22Rv1 (cell line): ENCODE data around the gene PHF11.

Source experiments
- ZFX ChIP-seq: fragments of 450-650 bp; IDR thresholded peaks from 2 replicates; pipeline ENCODE4 v1.6.1; 2017; ENCODE audit warnings: antibody characterized with exemption, borderline replicate concordance
- TF ChIP-seq, protein P1 (sequence below): fragments of 450-650 bp; IDR thresholded peaks from 2 replicates; pipeline ENCODE4 v1.5.1; 2017; ENCODE audit warnings: mild to moderate bottlenecking

- no peak for TF ChIP-seq ZFX
- TF ChIP-seq, protein P1, sequence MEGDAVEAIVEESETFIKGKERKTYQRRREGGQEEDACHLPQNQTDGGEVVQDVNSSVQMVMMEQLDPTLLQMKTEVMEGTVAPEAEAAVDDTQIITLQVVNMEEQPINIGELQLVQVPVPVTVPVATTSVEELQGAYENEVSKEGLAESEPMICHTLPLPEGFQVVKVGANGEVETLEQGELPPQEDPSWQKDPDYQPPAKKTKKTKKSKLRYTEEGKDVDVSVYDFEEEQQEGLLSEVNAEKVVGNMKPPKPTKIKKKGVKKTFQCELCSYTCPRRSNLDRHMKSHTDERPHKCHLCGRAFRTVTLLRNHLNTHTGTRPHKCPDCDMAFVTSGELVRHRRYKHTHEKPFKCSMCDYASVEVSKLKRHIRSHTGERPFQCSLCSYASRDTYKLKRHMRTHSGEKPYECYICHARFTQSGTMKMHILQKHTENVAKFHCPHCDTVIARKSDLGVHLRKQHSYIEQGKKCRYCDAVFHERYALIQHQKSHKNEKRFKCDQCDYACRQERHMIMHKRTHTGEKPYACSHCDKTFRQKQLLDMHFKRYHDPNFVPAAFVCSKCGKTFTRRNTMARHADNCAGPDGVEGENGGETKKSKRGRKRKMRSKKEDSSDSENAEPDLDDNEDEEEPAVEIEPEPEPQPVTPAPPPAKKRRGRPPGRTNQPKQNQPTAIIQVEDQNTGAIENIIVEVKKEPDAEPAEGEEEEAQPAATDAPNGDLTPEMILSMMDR: no peak
Measured at GRCh38 chr13:49488563-49488962, 7.2 kb upstream of the PHF11 start.
